CD4-positive, alpha-beta T cell (primary cell): ENCODE data around the gene PDGFRB. TPM values are rescaled to one million over a fixed set of nuclear protein-coding genes. Genes with fewer than 3 reads are reported as not detected.

Experiments used
- ATAC-seq: fragments of 200-7000 bp; cut with Tn5 transposase; one replicate; pipeline ENCODE4 v1.10.0; 2022; ENCODE audit warnings: mild to moderate bottlenecking; ENCODE audit not compliant: poor library complexity
- CTCF ChIA-PET: fragments of 350-600 bp; sonication (Branson Sonifier 250); formaldehyde crosslinking; loops from one replicate; lab custom pipeline; 2021; ENCODE audit warnings: antibody characterized with exemption, inconsistent platforms; lab: Charles Lee
- POLR2A ChIA-PET: fragments of 350-600 bp; sonication (Branson Sonifier 250); formaldehyde crosslinking; loops from one replicate; lab custom pipeline; 2021; ENCODE audit warnings: antibody characterized with exemption, inconsistent platforms; lab: Charles Lee
- DNase-seq, 14 experiments: peaks; one replicate each; pipeline ENCODE4 v3.0.0-alpha.2; 2013 to 2020; ENCODE audit warnings: mixed read lengths in 2 of 14
- H3K27ac ChIP-seq, 2 donors: one replicate each; pipeline versions ENCODE4 v1.5.1 to v1.7.0; 2013; ENCODE audit warnings: low read length in 2 of 2, low read depth in 1 of 2, mild to moderate bottlenecking in 1 of 2
- H3K27me3 ChIP-seq, 2 experiments: 1 replicate in 1 of 2; 2 replicates in 1 of 2; pipeline versions ENCODE4 v1.6.1 to v1.7.0; 2013; ENCODE audit warnings: low read length in 2 of 2, control low read depth in 1 of 2, mild to moderate bottlenecking in 1 of 2, moderate library complexity in 1 of 2; ENCODE audit not compliant: insufficient read depth in 2 of 2, control insufficient read depth in 1 of 2
- H3K36me3 ChIP-seq: one replicate; pipeline ENCODE4 v1.6.1; 2013; ENCODE audit warnings: low read length, control low read depth; ENCODE audit not compliant: insufficient read depth
- H3K4me1 ChIP-seq: one replicate; pipeline ENCODE4 v1.6.1; 2013; ENCODE audit warnings: low read length, control low read depth; ENCODE audit not compliant: insufficient read depth
- H3K4me3 ChIP-seq: one replicate; pipeline ENCODE4 v1.5.1; 2013; ENCODE audit warnings: mild to moderate bottlenecking, low read length, moderate library complexity
- H3K9me3 ChIP-seq, 2 experiments: 1 replicate in 1 of 2; 2 replicates in 1 of 2; pipeline versions ENCODE4 v1.6.1 to v1.7.0; 2013; ENCODE audit warnings: low read length in 2 of 2, mild to moderate bottlenecking in 2 of 2, control low read depth in 1 of 2, moderate library complexity in 1 of 2; ENCODE audit not compliant: control insufficient read depth in 1 of 2, insufficient read depth in 1 of 2
- H3K27ac Mint-ChIP-seq: one replicate; pipeline ENCODE4 v1.8.0; 2020; ENCODE audit warnings: mixed read lengths
- H3K27me3 Mint-ChIP-seq: one replicate; pipeline ENCODE4 v1.8.0; 2021; ENCODE audit warnings: mixed read lengths
- H3K36me3 Mint-ChIP-seq: one replicate; pipeline ENCODE4 v1.8.0; 2021; ENCODE audit warnings: low read depth, mixed read lengths
- H3K4me1 Mint-ChIP-seq: one replicate; pipeline ENCODE4 v1.8.0; 2021; ENCODE audit warnings: low read depth, mixed read lengths
- H3K4me3 Mint-ChIP-seq: one replicate; pipeline ENCODE4 v1.8.0; 2020; ENCODE audit warnings: mild to moderate bottlenecking, mixed read lengths
- H3K9me3 Mint-ChIP-seq: one replicate; pipeline ENCODE4 v1.8.0; 2020; ENCODE audit warnings: mixed read lengths
- CTCF ChIP-seq: fragments of 200-600 bp; IDR thresholded peaks from one replicate; pipeline ENCODE4 v1.8.0; 2022; ENCODE audit warnings: antibody characterized with exemption, mild to moderate bottlenecking
- intact Hi-C, 2 experiments: fragments of 100-400 bp; cut with DNase I in 1 of 2; cut with micrococcal nuclease in 1 of 2; formaldehyde crosslinking; loops; one replicate each; pipeline versions ENCODE4 v1.15.1 to v1.9.0; 2023 to 2025; cut with DNase I, micrococcal nuclease
- total RNA-seq, 174 experiments: library from RNA in 2 of 174; stranded (reverse) in 2 of 174; gene quantifications; one replicate each; pipeline ENCODE4 v1.2.3 and lab custom pipeline; 2021 to 2026

Gene PDGFRB
- total RNA-seq, 2 experiments from 2014 or later = not detected

- no peaks in the 10 kb centered on the region for H3K9me3 ChIP-seq
- TF ChIP-seq CTCF = no peak
- CTCF ChIA-PET = no interaction called here
- H3K27me3 ChIP-seq = peaks cover under 1 to 5% of the 10 kb centered on the region in 2 experiments
- H3K36me3 Mint-ChIP-seq = no peaks in the 10 kb centered on the region
- POLR2A ChIA-PET = no interaction called here
- no peaks in the 10 kb centered on the region for H3K4me1 ChIP-seq
- H3K27ac ChIP-seq = no peak overlapping the region
- no peak overlapping the region for H3K4me3 ChIP-seq
- H3K27me3 Mint-ChIP-seq = peaks cover 13% of the 10 kb centered on the region
- no peak overlapping the region for H3K27ac Mint-ChIP-seq
- H3K36me3 ChIP-seq = no peaks in the 10 kb centered on the region
- DNase-seq = no peak
- no peak for ATAC-seq
- no peak overlapping the region for H3K4me3 Mint-ChIP-seq
- no peaks in the 10 kb centered on the region for H3K4me1 Mint-ChIP-seq
- intact Hi-C loops = no loop called here
- H3K9me3 Mint-ChIP-seq = no peaks in the 10 kb centered on the region
These were observed 27.8 kb upstream of the PDGFRB start for GRCh38 chr5:150183436-150183835.

- Mint-ChIP-seq H3K9me3 (no peaks in the 10 kb centered on the region), H3K4me3 (no peak overlapping the region), H3K27me3 (peaks cover 13% of the 10 kb centered on the region), H3K4me1 (no peaks in the 10 kb centered on the region), H3K27ac (no peak overlapping the region), H3K36me3 (no peaks in the 10 kb centered on the region)
- ChIA-PET POLR2A (no interaction called here), CTCF (no interaction called here)
- Histone ChIP-seq H3K9me3 (no peaks in the 10 kb centered on the region), H3K4me3 (no peak overlapping the region), H3K27ac (no peak overlapping the region), H3K4me1 (no peaks in the 10 kb centered on the region), H3K36me3 (no peaks in the 10 kb centered on the region), H3K27me3 (peaks cover 0 to 3% of the 10 kb centered on the region in 2 experiments)
- no peak for TF ChIP-seq CTCF
- ATAC-seq (no peak), DNase-seq (no peak)
- intact Hi-C loops = no loop called here
These were observed 27.1 kb upstream of the PDGFRB start for GRCh38 chr5:150182774-150183173.

GRCh38 chr5:150181766-150182545, 26.3 kb upstream of the PDGFRB start:
- Mint-ChIP-seq H3K27ac (no peak overlapping the region), H3K4me3 (no peak overlapping the region), H3K36me3 (no peaks in the 10 kb centered on the region), H3K9me3 (no peaks in the 10 kb centered on the region), H3K4me1 (no peaks in the 10 kb centered on the region), H3K27me3 (peaks cover 6% of the 10 kb centered on the region)
- Histone ChIP-seq H3K36me3 (no peaks in the 10 kb centered on the region), H3K4me1 (no peaks in the 10 kb centered on the region), H3K27me3 (no peaks in the 10 kb centered on the region), H3K4me3 (no peak overlapping the region), H3K9me3 (no peaks in the 10 kb centered on the region), H3K27ac (no peak overlapping the region)
- POLR2A ChIA-PET = no interaction called here
- no peak for TF ChIP-seq CTCF
- no peak for DNase-seq
- intact Hi-C loops = no loop called here
- ATAC-seq = no peak
- CTCF ChIA-PET = no interaction called here
